ENCODE results near the gene IFNAR2. TPM values are rescaled to one million over a fixed set of nuclear protein-coding genes. Genes with fewer than 3 reads are reported as not detected.

The IFNAR2 gene
- polyA plus RNA-seq (2013, experiment 1 of 4), result 19.9 TPM
- 17.8 TPM for polyA plus RNA-seq (2013, experiment 2 of 4)
- polyA plus RNA-seq (2013, experiment 3 of 4), result 19.7 TPM
- 20.5 TPM for polyA plus RNA-seq (2013, experiment 4 of 4)

DNA sequence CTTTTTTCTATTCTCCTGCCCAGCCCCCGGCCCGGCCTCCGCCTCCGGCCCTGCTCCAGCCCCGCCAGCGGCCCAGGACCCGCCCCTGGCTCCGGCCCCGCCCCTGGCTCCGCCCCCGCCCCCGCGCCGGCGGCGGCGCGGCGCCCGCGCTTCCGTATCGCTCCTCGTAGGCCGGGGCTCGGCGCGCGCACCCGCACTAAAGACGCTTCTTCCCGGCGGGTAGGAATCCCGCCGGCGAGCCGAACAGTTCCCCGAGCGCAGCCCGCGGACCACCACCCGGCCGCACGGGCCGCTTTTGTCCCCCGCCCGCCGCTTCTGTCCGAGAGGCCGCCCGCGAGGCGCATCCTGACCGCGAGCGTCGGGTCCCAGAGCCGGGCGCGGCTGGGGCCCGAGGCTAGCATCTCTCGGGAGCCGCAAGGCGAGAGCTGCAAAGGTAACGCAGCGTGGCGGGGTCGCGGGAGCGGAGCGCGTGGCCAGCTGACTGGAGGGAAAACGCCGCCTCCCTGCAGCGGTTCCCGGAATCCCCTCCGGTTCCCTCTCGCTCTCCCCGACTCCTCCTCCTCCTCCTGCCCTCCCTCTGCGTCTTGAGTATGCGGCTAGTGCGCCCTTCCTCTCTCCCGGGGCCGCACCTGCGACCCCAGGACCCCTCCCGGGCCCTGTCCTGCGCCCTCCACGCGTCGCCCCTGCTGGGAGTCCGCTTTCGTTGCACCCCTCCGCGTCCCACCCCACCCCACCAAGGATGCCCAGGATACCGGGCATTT, at the start of gene IFNAR2:
IFNAR2 (plus strand) TSS at position 155 of the 761 bp plus-strand sequence. CDS start 11,985 bp downstream, outside the sequence.
- 0% methylated on average over 95 of the region's 95 CpGs for WGBS, 2 experiments
- no peaks in the 10 kb centered on the region for H3K36me3 ChIP-seq (ENCODE audit: control insufficient read depth, insufficient read depth, low read length)
- H3K27me3 ChIP-seq (ENCODE audit: control insufficient read depth, insufficient read depth, low read length, poor library complexity, severe bottlenecking), result no peaks in the 10 kb centered on the region
- no peaks in the 10 kb centered on the region for H3K9me3 ChIP-seq (ENCODE audit: control insufficient read depth, low read length)
- H3K4me1 ChIP-seq (ENCODE audit: control insufficient read depth, insufficient read depth, low read length), result peaks cover 7% of the 10 kb centered on the region
- H3K27ac ChIP-seq (ENCODE audit: insufficient read depth, low read depth, low read length, poor library complexity, severe bottlenecking), result peak within 1 kb of the TSS; percentile 85
- H3K4me3 ChIP-seq (ENCODE audit: insufficient read depth, low read depth, low read length), result peak within 1 kb of the TSS; percentile 91

DNA sequence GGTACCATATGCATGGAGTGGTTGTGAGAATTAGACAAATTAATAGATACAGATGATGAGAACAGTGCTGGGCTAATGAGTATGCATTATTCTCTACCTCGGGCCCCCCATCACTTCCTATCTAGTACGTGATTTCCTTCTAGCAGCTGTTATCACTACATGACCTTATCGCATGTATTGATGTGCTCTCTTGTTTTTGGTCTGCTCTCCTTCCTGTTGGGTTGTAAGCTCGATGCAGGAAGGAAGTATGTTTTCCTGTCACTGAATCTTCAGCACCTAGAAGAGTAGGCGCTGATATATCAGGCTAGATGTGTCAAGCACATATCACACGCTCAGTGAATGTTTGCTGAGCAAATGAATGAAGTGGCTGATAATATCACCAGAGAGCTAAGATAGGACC, 43.9 kb upstream of the IFNAR2 start:
- no peaks in the 10 kb centered on the region for H3K9me3 ChIP-seq (ENCODE audit: control insufficient read depth, low read length)
- H3K36me3 ChIP-seq (ENCODE audit: control insufficient read depth, insufficient read depth, low read length), result no peaks in the 10 kb centered on the region
- H3K4me3 ChIP-seq (ENCODE audit: insufficient read depth, low read depth, low read length), result no peak overlapping the region
- WGBS, 2 experiments, result 93 to 95% methylated on average over 6 of the region's 6 CpGs
- no peak overlapping the region for H3K27ac ChIP-seq (ENCODE audit: insufficient read depth, low read depth, low read length, poor library complexity, severe bottlenecking)
- H3K4me1 ChIP-seq (ENCODE audit: control insufficient read depth, insufficient read depth, low read length), result no peaks in the 10 kb centered on the region
- H3K27me3 ChIP-seq (ENCODE audit: control insufficient read depth, insufficient read depth, low read length, poor library complexity, severe bottlenecking), result no peaks in the 10 kb centered on the region

DNA sequence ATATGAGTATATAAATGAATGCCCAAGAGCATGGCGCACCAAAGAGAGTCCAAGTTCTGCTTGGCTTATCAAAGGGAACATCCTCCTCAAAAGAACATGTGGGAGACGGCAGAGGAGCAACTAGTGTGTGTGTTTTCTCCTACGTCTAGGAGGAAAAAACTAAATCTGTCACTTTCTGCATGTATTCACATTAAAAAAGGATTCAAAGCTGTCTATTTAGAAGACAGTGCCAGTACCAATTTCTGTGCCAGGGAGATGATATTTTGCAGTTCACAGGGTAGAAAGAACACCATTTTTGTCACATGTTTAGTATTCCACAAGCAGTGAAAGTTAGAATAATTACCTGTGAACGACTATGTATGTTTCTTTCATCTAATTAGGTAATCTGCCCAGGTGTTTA, 42.5 kb upstream of the IFNAR2 start:
- Histone ChIP-seq H3K36me3 (ENCODE audit: control insufficient read depth, insufficient read depth, low read length) (no peaks in the 10 kb centered on the region), H3K27me3 (ENCODE audit: control insufficient read depth, insufficient read depth, low read length, poor library complexity, severe bottlenecking) (no peaks in the 10 kb centered on the region), H3K9me3 (ENCODE audit: control insufficient read depth, low read length) (no peaks in the 10 kb centered on the region), H3K27ac (ENCODE audit: insufficient read depth, low read depth, low read length, poor library complexity, severe bottlenecking) (no peak overlapping the region), H3K4me1 (ENCODE audit: control insufficient read depth, insufficient read depth, low read length) (no peaks in the 10 kb centered on the region), H3K4me3 (ENCODE audit: insufficient read depth, low read depth, low read length) (no peak overlapping the region)
- WGBS, 2 experiments, result 89 to 95% methylated on average over 4 of the region's 4 CpGs

DNA sequence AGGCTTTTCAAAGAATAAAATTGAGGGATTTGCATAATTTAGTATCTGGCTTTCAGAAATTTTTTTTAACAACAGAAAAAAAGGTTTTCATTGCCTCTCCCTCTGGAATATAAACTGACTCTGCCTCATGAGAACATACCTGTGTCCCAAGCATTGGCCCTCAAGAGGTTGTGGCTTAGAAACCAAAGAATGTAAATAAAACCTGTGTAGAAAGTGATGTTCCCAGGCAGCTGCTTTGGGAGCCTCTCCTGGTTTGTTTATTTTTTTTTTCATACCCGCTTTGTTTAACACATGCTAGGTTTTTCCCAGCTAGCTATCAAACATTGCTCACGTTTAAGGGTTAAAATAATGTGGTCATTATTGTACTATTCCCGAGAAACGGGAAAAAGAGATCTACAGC, 40.5 kb upstream of the IFNAR2 start:
- no peaks in the 10 kb centered on the region for H3K27me3 ChIP-seq (ENCODE audit: control insufficient read depth, insufficient read depth, low read length, poor library complexity, severe bottlenecking)
- H3K36me3 ChIP-seq (ENCODE audit: control insufficient read depth, insufficient read depth, low read length), result no peaks in the 10 kb centered on the region
- H3K27ac ChIP-seq (ENCODE audit: insufficient read depth, low read depth, low read length, poor library complexity, severe bottlenecking), result no peak overlapping the region
- 89 to 90% methylated on average over 4 of the region's 4 CpGs for WGBS, 2 experiments
- no peak overlapping the region for H3K4me3 ChIP-seq (ENCODE audit: insufficient read depth, low read depth, low read length)
- no peaks in the 10 kb centered on the region for H3K9me3 ChIP-seq (ENCODE audit: control insufficient read depth, low read length)
- H3K4me1 ChIP-seq (ENCODE audit: control insufficient read depth, insufficient read depth, low read length), result no peaks in the 10 kb centered on the region

DNA sequence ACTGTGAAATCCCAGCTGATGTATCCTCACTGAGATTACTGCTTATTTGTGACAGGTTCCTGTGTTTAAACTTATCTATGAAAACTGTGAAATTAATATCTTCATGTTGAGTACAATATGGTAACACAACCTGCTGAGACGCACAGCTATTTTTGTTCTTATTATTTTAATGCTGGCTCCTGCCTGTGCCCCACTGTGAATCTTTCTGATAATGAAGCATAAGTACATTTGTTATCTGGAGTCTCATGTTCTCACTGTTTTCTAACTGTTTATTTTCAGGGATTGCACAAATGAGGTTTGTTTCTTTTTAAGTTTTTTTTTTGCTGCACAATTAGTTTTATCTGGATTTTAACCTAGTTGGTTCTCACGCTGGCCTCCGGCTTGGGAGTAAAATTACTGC, 39.9 kb upstream of the IFNAR2 start:
- no peaks in the 10 kb centered on the region for H3K9me3 ChIP-seq (ENCODE audit: control insufficient read depth, low read length)
- H3K27me3 ChIP-seq (ENCODE audit: control insufficient read depth, insufficient read depth, low read length, poor library complexity, severe bottlenecking), result no peaks in the 10 kb centered on the region
- H3K27ac ChIP-seq (ENCODE audit: insufficient read depth, low read depth, low read length, poor library complexity, severe bottlenecking), result no peak overlapping the region
- no peak overlapping the region for H3K4me3 ChIP-seq (ENCODE audit: insufficient read depth, low read depth, low read length)
- no peaks in the 10 kb centered on the region for H3K36me3 ChIP-seq (ENCODE audit: control insufficient read depth, insufficient read depth, low read length)
- H3K4me1 ChIP-seq (ENCODE audit: control insufficient read depth, insufficient read depth, low read length), result no peaks in the 10 kb centered on the region
- 91 to 93% methylated on average over 3 of the region's 3 CpGs for WGBS, 2 experiments

DNA sequence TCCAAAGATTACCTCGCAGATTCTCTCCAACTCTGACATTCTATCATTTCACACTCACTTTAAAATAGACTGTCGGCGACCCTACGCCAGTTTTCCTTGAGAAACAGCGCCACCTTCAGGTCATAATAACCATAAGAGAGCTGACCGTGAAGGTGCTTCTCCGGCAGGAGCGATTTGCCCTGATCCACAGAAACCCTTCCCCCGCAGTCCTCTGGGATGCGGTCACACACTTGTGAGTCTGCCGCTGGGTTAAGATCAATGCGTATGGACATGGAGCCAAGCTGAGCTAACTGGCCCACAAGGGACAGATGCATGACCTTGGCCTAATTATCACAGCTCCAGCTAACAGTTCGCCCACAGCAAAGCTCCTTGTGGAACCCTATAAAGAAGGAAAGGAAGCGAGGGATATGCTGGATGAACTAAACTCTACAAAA, 32.8 kb upstream of the IFNAR2 start:
- Histone ChIP-seq H3K36me3 (ENCODE audit: control insufficient read depth, insufficient read depth, low read length) (no peaks in the 10 kb centered on the region), H3K4me3 (ENCODE audit: insufficient read depth, low read depth, low read length) (no peak overlapping the region), H3K27ac (ENCODE audit: insufficient read depth, low read depth, low read length, poor library complexity, severe bottlenecking) (no peak overlapping the region), H3K4me1 (ENCODE audit: control insufficient read depth, insufficient read depth, low read length) (no peaks in the 10 kb centered on the region), H3K9me3 (ENCODE audit: control insufficient read depth, low read length) (no peaks in the 10 kb centered on the region), H3K27me3 (ENCODE audit: control insufficient read depth, insufficient read depth, low read length, poor library complexity, severe bottlenecking) (peaks cover 14% of the 10 kb centered on the region)
- 10 to 14% methylated on average over 13 to 14 of the region's 14 CpGs for WGBS, 2 experiments

DNA sequence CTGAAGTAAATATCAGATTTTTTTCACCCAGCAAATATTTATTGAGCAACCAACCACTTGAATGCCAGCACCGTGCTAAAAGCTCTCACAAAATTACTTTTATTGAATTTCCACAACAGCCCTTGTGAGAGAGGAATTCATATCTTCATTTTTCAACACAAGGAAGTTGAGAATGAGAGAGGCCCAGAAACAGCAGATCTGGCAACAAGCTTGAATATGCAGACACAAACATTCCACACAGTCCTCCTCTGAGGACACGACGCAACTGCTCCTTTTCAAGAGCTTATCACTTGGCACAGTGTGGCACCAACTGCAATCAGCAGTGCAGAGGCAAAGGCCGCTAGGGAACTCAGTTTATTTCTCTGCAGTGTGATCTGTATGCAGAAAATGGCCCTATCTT, 32.2 kb upstream of the IFNAR2 start:
- Histone ChIP-seq H3K9me3 (ENCODE audit: control insufficient read depth, low read length) (no peaks in the 10 kb centered on the region), H3K4me1 (ENCODE audit: control insufficient read depth, insufficient read depth, low read length) (no peaks in the 10 kb centered on the region), H3K27me3 (ENCODE audit: control insufficient read depth, insufficient read depth, low read length, poor library complexity, severe bottlenecking) (peaks cover 14% of the 10 kb centered on the region), H3K4me3 (ENCODE audit: insufficient read depth, low read depth, low read length) (no peak overlapping the region), H3K27ac (ENCODE audit: insufficient read depth, low read depth, low read length, poor library complexity, severe bottlenecking) (no peak overlapping the region), H3K36me3 (ENCODE audit: control insufficient read depth, insufficient read depth, low read length) (no peaks in the 10 kb centered on the region)
- 67 to 70% methylated on average over 3 to 4 of the region's 4 CpGs for WGBS, 2 experiments

DNA sequence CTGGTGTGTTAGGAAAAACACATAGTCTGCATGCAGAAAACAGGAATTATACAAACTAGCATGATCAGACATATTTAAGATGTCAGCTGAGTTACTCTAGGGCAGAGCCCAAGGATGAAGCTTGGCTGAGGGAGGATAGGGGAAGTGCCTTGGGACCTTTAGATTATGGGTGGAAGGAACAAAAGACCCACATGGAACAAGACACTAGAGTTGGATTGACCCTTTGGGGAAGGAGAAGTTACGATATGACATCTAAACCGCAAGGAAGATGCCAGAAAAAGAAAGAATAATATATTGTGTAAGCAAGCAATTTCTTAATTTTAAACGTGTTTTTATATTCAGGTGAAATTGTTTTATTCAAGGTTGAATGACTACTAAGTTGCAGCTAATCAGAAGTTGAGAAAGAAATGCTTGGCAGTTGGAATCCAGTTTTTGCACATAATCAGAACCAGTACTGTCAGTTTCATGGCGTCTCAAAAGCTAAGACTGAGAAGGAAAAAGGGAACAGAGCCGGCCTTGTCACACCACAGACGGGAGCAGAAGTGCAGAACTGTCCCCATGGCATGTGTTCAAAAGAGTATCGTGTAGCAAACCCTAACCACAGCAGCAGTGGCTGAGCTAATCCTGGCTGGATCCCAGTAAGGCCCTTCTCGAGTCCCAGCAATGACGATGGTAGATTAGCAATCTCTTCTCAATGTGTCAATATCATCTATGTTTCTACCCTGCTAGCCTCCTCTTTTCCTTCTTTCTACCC, 31.2 kb upstream of the IFNAR2 start:
- no peaks in the 10 kb centered on the region for H3K36me3 ChIP-seq (ENCODE audit: control insufficient read depth, insufficient read depth, low read length)
- no peak overlapping the region for H3K27ac ChIP-seq (ENCODE audit: insufficient read depth, low read depth, low read length, poor library complexity, severe bottlenecking)
- no peak overlapping the region for H3K4me3 ChIP-seq (ENCODE audit: insufficient read depth, low read depth, low read length)
- H3K27me3 ChIP-seq (ENCODE audit: control insufficient read depth, insufficient read depth, low read length, poor library complexity, severe bottlenecking), result peaks cover 14% of the 10 kb centered on the region
- H3K4me1 ChIP-seq (ENCODE audit: control insufficient read depth, insufficient read depth, low read length), result no peaks in the 10 kb centered on the region
- H3K9me3 ChIP-seq (ENCODE audit: control insufficient read depth, low read length), result no peaks in the 10 kb centered on the region
- WGBS, 2 experiments, result 88 to 89% methylated on average over 9 of the region's 9 CpGs

DNA sequence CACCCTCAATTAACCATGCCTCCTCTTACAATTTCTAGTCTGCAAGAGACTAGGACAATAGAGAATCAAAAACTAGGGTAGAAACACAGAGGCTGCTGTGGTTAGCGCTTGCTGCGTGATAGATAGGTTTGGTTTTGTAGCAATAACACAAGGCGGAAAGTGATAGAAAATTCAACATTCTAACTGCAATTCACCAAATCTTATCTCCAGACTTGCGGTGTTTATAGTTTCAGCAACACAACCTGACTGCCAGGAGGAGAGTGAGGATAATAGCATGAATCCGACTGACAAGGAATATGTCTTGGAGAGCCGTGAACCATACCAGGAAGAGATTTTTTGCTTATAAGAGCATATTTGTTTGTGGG, 30.7 kb upstream of the IFNAR2 start:
- Histone ChIP-seq H3K27me3 (ENCODE audit: control insufficient read depth, insufficient read depth, low read length, poor library complexity, severe bottlenecking) (peaks cover 14% of the 10 kb centered on the region), H3K9me3 (ENCODE audit: control insufficient read depth, low read length) (no peaks in the 10 kb centered on the region), H3K36me3 (ENCODE audit: control insufficient read depth, insufficient read depth, low read length) (no peaks in the 10 kb centered on the region), H3K4me3 (ENCODE audit: insufficient read depth, low read depth, low read length) (no peak overlapping the region), H3K27ac (ENCODE audit: insufficient read depth, low read depth, low read length, poor library complexity, severe bottlenecking) (no peak overlapping the region), H3K4me1 (ENCODE audit: control insufficient read depth, insufficient read depth, low read length) (no peaks in the 10 kb centered on the region)
- 88 to 91% methylated on average over 6 of the region's 6 CpGs for WGBS, 2 experiments

DNA sequence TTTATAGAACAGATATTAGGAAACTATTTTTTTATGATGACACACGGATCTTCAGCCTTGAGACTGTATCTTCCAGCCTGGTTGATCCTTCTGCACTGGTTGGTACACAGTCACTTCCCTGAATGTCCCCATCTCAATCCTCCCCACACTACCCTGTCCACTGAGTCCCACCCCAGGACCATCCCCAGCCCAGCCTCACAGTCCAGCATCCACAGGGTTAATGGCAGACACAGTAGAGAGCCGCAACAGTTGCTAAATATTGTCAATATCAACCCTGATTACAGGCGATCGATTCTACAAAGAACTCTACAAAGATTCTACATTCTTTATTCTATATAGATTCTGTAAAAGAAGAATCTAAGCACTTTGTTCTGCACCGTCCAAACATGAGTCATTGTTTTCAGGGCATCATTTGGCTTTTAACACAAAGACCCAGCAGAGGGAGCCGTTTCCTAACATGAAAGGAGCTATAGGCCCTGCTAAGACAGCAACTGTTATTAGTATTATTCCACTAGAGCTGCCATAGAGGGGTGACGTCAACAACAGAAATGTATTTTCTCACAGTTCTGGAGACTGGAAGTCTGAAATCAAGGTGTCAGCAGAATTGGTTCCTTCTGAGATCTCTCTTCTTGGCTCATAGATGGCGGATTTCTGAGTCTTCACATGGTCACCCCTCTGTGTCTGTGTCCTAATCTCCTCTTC, 30.1 kb upstream of the IFNAR2 start:
- no peaks in the 10 kb centered on the region for H3K9me3 ChIP-seq (ENCODE audit: control insufficient read depth, low read length)
- WGBS, 2 experiments, result 35 to 37% methylated on average over 8 of the region's 8 CpGs
- H3K27me3 ChIP-seq (ENCODE audit: control insufficient read depth, insufficient read depth, low read length, poor library complexity, severe bottlenecking), result peaks cover 14% of the 10 kb centered on the region
- H3K4me1 ChIP-seq (ENCODE audit: control insufficient read depth, insufficient read depth, low read length), result no peaks in the 10 kb centered on the region
- H3K27ac ChIP-seq (ENCODE audit: insufficient read depth, low read depth, low read length, poor library complexity, severe bottlenecking), result no peak overlapping the region
- no peak overlapping the region for H3K4me3 ChIP-seq (ENCODE audit: insufficient read depth, low read depth, low read length)
- H3K36me3 ChIP-seq (ENCODE audit: control insufficient read depth, insufficient read depth, low read length), result no peaks in the 10 kb centered on the region

Data from ectodermal cell (in vitro differentiated cells).